HAP-1 (cell line): ENCODE measurements around the gene BCAR3.
A peak's percentile ranks its signal among the peaks of the same experiment; 100 is the strongest.

Experiments used
- DNase-seq, 2 experiments: peaks; one replicate each; pipeline ENCODE4 v3.0.0-alpha.2; 2016 to 2020; ENCODE audit warnings: low spot score in 2 of 2
- H3K27me3 ChIP-seq: fragments of 250-450 bp; sonication (Bioruptor Pico); 2 replicates; pipeline ENCODE4 v1.5.1; 2020; ENCODE audit warnings: low read depth, mild to moderate bottlenecking, moderate library complexity
- H3K36me3 ChIP-seq: fragments of 250-450 bp; sonication (Bioruptor Pico); replicated peaks from 2 replicates; pipeline ENCODE4 v1.5.1; 2020; ENCODE audit warnings: mild to moderate bottlenecking
- H3K4me1 ChIP-seq: fragments of 250-450 bp; sonication (Bioruptor Pico); 2 replicates; pipeline ENCODE4 v1.5.1; 2020; ENCODE audit warnings: mild to moderate bottlenecking
- H3K4me3 ChIP-seq: fragments of 250-450 bp; sonication (Bioruptor Pico); 2 replicates; pipeline ENCODE4 v1.5.1; 2020; ENCODE audit warnings: mild to moderate bottlenecking, moderate library complexity
- H3K9me3 ChIP-seq: fragments of 250-450 bp; sonication (Bioruptor Pico); 2 replicates; pipeline ENCODE4 v1.5.1; 2020; ENCODE audit warnings: mild to moderate bottlenecking, moderate library complexity
- in situ Hi-C: fragments of 300-500 bp; cut with MboI; formaldehyde crosslinking; loops from 3 replicates; pipeline ENCODE4 v1.14.3; 2020; ENCODE audit warnings: low sequenced_read_pairs, inconsistent platforms, mixed read lengths

Gene BCAR3

DNA sequence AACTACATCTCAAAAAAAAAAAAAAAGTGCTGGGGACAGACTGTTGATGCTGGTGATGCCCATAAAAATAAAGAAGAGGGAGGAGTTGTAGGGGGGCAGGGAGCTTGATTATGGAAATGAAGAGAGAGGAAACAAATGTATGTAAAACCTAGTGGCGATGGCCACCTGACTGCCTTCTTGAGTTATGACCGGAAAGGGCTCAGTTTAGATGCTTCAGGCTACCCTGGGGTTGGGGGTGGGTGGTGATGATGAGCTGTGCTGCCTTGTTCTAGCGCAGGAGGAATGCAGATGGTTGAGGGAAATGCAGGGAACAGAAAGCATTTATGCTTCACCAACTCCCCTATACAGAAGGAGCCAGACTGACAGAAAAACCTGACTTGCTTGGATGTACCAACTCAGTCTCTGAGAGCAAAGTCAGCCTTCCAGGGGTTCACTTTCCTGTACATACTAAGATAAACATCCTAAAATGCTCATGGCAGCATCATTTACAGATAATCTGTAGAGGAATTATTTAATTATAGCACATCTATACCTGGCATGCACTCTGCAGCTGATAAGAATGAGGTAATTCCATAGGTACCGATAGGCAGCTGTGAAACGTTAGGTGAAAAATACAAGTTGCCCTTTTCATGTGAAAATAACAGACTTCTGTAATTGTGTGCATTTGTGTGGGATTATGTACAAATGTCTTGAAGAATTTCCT, 8.0 kb upstream of the BCAR3 start:
- H3K36me3 ChIP-seq, result no peaks in the 10 kb centered on the region
- peaks cover 20% of the 10 kb centered on the region for H3K4me1 ChIP-seq
- no peak overlapping the region for H3K4me3 ChIP-seq
- no peaks in the 10 kb centered on the region for H3K9me3 ChIP-seq
- no peak for DNase-seq
- H3K27me3 ChIP-seq, result no peaks in the 10 kb centered on the region
- in situ Hi-C loops, result no loop called here

DNA sequence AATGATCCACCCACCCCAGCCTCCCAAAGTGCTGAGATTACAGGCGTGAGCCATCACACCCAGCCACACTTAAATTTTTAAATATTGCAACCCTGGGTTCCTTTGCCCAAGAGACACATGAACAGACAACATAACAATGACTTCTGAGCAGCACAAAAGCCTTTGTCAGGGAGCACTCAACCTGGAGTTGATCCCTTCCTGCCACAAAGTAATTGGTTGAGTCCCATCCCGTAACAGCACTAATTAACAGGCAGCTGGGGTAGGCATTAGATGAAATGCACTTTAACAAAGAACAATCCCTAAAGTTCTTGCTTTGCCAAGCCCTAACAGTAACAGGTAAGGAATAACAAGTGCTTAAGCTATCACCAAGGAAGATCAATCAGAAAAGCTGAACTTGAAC, 5.9 kb upstream of the BCAR3 start:
- H3K36me3 ChIP-seq, result no peaks in the 10 kb centered on the region
- H3K27me3 ChIP-seq, result peaks cover 2% of the 10 kb centered on the region; the same call in 1 of the 2 replicates
- H3K4me3 ChIP-seq, result no peak overlapping the region
- peaks cover 19% of the 10 kb centered on the region for H3K4me1 ChIP-seq
- in situ Hi-C loops, result no loop called here
- no peaks in the 10 kb centered on the region for H3K9me3 ChIP-seq
- no peak for DNase-seq

DNA sequence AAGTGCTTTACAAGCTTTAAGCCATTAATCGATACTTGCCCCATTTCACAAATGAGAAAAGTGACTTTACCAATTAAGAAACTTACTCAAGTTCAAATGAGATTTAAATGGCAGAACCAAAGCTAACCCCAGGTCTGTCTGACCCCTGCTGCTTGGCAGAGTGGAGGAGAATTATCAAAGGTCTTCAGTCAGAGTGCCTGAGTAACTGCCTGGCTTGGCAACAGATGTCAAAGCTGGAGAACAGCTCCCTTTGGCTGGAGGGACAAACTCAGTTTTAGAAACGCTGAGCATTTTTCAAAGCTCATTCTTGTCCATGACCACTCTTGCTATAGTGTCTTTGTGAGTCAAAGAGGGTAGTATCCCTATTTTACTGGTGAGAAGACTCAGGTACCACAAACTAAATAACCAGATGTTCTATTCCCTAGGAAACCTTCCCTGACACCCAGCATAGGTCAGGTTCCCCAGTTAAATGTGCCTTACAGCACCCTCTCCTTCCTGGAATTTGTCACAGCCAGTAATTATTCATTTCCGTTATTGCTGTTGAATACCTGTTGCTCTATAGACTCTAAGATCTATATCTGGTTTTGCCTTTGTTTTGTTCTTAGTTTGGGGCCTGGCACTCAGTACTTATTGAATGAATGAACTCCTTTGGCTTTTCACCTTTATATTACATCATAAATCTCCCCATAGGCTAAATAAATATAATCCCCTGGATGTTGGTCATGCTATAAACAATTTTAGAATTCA, 5.0 kb upstream of the BCAR3 start:
- no peak for DNase-seq
- Histone ChIP-seq H3K9me3 (no peaks in the 10 kb centered on the region), H3K27me3 (peaks cover 2% of the 10 kb centered on the region; the same call in 1 of the 2 replicates), H3K4me3 (no peak overlapping the region), H3K4me1 (peaks cover 10% of the 10 kb centered on the region), H3K36me3 (no peaks in the 10 kb centered on the region)
- in situ Hi-C loops, result no loop called here

DNA sequence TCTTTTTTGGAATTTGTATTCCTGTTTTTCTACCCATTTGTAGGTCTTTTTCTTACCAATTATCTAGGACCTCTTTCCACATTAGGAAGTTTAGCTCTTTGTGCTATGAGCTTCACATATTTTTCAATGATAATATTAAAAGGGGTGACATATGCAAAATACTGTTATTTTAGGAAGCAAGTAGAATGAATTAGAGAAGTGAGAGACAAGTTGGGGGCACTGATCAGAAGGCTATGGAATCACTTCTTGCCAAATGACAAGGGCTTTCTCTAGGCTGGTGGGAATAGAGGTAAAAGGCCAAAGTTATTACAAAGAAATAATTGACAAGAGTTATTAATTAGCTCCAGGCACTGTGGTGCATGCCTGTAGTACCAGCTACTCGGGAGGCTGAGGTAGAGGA, 4.3 kb upstream of the BCAR3 start:
- no peaks in the 10 kb centered on the region for H3K36me3 ChIP-seq
- H3K9me3 ChIP-seq, result no peaks in the 10 kb centered on the region
- peaks cover 10% of the 10 kb centered on the region for H3K4me1 ChIP-seq
- H3K4me3 ChIP-seq, result no peak overlapping the region
- H3K27me3 ChIP-seq, result peaks cover 2% of the 10 kb centered on the region; the same call in 1 of the 2 replicates
- DNase-seq, result no peak
- in situ Hi-C loops, result no loop called here

DNA sequence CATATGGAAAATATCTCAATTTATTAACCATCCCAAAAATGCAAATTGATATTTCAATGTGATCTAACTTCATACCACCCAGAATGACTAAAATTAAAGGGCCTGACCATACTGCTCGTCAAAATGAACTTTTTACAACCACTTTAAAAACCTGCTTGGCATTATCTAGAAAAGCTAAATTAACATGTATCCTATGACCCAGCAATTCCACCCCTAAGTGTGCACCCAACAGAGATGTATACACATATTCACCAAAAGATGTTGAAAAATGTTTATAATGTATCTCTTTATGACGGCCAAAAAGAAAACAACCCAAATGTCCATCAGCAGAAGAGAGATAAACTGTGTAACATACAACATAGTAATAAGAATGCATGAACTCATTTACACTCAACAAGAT, 1.6 kb upstream of the BCAR3 start:
- no peak for DNase-seq
- Histone ChIP-seq H3K27me3 (peaks cover 2% of the 10 kb centered on the region; the same call in 1 of the 2 replicates), H3K9me3 (no peaks in the 10 kb centered on the region), H3K4me1 (no peaks in the 10 kb centered on the region), H3K4me3 (no peak overlapping the region), H3K36me3 (no peaks in the 10 kb centered on the region)
- in situ Hi-C loops, result no loop called here

DNA sequence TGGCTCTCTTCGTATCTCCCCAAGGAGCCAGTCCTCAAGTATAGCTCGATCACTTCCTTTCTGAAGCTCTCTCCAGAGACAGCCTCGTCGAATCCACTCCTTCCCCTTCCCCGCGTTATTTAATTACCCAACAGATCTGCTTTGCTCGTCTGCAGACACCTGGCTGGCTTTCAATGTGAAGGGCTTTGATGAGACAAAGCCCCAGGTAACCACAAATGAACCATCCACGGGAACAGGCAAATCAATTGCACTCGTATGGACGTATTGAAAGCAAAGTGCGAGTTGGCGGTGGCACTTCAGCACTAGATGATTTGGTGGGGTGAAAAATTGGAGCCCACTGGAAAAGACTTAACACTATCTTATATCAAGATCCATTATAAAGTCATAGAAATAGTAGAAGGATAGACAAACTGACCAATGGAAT, 364 bp upstream of the BCAR3 start:
- in situ Hi-C loops, result no loop called here
- no peaks in the 10 kb centered on the region for H3K36me3 ChIP-seq
- peaks cover 2% of the 10 kb centered on the region; the same call in 1 of the 2 replicates for H3K27me3 ChIP-seq
- H3K4me1 ChIP-seq, result peaks cover 3% of the 10 kb centered on the region
- no peaks in the 10 kb centered on the region for H3K9me3 ChIP-seq
- DNase-seq, result no peak
- peak overlapping the region; percentile 43 for H3K4me3 ChIP-seq

DNA sequence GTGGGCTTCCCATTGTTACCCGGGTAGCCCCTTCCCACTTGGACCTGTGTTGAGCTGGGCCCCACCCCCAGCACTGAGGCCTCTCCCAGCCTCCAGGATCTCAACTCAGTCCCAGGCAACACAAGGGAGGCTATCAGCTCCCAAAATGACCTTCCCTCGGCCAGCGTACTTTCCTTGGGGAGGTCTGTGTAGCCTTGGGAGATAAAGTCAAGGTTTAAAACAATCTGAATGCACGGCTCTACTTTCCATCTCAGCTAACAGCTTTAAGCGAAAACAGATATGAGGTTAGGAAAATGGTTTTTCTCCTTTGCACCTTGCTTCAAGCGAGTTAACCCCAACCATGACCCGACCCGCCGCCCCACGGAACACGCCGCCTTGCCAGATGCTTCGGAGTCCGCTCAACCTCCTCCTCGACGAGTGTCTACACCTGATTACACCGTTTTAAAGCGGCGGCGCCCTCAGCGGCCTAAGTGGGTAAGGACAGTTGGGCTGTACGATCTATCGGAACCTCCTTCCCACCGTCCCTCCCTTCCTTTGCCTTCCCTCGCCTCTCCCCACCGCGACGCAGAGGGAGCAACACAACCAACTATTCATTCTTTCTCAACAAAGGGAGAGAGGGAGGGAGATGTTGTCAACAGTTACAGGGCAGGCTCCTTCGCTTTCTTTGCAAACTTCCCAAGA, 1.1 kb downstream of the BCAR3 start:
- in situ Hi-C loops, result no loop called here
- H3K4me3 ChIP-seq, result peak overlapping the region; percentile 43
- peaks cover 2% of the 10 kb centered on the region; the same call in 1 of the 2 replicates for H3K27me3 ChIP-seq
- DNase-seq, result peak in 1 of 2 experiments; percentile 48
- no peaks in the 10 kb centered on the region for H3K36me3 ChIP-seq
- no peaks in the 10 kb centered on the region for H3K9me3 ChIP-seq
- peaks cover 5% of the 10 kb centered on the region for H3K4me1 ChIP-seq

DNA sequence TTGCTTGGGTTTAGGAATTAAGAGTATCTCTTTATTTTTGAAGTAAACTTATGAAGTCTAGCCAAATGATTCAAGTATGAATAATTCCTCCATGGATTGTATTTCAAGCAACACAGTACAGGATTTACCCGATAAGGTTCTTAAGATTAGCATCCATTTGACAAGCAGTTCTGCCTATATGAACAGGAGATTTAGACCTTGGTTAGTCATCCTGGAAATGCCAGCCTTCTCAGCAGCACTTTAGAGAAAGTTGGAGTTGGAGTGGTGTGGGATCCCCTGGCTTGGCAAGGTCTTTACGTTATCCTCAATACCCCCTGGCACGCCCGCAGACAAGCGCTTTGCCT, 1.6 kb downstream of the BCAR3 start:
- Histone ChIP-seq H3K4me1 (peaks cover 5% of the 10 kb centered on the region), H3K36me3 (no peaks in the 10 kb centered on the region), H3K27me3 (peaks cover 2% of the 10 kb centered on the region; the same call in 1 of the 2 replicates), H3K4me3 (no peak overlapping the region), H3K9me3 (no peaks in the 10 kb centered on the region)
- in situ Hi-C loops, result no loop called here
- DNase-seq, result no peak

DNA sequence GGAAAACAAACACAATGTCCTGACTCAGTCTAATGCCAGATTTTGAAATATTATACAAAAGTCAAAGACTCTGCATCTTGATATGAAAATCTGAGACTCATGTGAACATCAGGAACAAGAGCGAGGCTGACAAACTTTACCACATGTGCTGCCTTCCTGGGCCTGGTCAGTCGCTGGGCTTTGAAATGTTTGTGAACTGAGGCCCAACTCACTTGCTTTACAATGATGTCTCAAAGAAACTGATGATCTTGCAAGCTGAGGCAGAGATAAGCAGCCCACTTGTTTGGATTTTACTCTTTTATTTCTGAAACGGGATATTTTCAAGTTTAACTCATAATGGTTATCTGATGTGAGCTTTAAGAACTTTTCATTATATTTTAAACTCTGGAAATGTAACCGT, 2.1 kb downstream of the BCAR3 start:
- H3K9me3 ChIP-seq, result no peaks in the 10 kb centered on the region
- no peak overlapping the region for H3K4me3 ChIP-seq
- no peak for DNase-seq
- H3K4me1 ChIP-seq, result peaks cover 5% of the 10 kb centered on the region
- in situ Hi-C loops, result no loop called here
- no peaks in the 10 kb centered on the region for H3K36me3 ChIP-seq
- H3K27me3 ChIP-seq, result peaks cover 2% of the 10 kb centered on the region; the same call in 1 of the 2 replicates

DNA sequence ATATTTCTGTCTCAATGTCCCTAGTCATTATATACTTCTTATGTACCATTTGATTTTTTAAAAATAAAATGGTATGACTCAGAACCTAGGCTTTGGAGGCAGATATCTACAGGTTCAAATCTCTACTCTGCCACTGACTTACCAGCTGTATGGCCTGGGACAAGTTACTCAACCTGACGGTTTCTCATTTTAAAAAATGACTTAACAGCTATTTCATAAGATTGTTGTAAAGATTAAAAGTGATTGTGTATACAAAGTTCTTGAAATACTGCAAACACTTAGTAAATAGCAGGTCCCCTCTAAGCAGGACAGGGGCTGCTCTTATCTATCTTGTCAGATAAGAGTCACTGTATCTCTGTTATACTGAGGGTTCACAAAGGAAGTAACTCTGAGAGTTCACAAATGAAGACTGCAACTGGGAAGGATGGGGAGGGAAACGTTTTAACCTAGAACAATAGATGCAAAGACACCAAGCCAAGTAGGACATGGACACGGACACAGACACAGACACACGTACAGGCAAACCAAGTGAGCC, 2.6 kb downstream of the BCAR3 start:
- H3K27me3 ChIP-seq, result peaks cover 2% of the 10 kb centered on the region; the same call in 1 of the 2 replicates
- H3K4me1 ChIP-seq, result peaks cover 5% of the 10 kb centered on the region
- no peak overlapping the region for H3K4me3 ChIP-seq
- H3K36me3 ChIP-seq, result no peaks in the 10 kb centered on the region
- H3K9me3 ChIP-seq, result no peaks in the 10 kb centered on the region
- in situ Hi-C loops, result no loop called here
- DNase-seq, result no peak

DNA sequence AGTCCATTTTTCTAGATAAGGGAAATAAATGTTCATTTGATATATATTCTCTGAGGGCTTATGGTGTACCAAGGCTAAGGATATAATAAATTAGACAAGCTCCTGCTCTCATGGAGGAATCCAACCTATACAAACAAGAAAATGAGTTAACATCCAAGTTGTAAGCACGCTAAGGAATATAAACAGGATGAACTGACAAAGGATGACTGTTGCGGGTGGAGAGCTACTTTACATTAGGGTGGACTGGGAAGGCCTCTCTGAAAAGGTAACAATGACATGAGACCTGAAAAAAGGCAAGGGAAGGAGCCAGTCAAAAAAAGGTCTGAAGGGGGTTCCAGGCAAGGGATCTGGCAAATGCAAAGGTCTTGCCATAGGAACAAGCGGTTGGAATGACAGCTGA, 3.1 kb downstream of the BCAR3 start:
- no peaks in the 10 kb centered on the region for H3K9me3 ChIP-seq
- H3K27me3 ChIP-seq, result peaks cover 2% of the 10 kb centered on the region; the same call in 1 of the 2 replicates
- H3K4me3 ChIP-seq, result no peak overlapping the region
- H3K36me3 ChIP-seq, result no peaks in the 10 kb centered on the region
- DNase-seq, result no peak
- H3K4me1 ChIP-seq, result peaks cover 5% of the 10 kb centered on the region
- in situ Hi-C loops, result no loop called here

DNA sequence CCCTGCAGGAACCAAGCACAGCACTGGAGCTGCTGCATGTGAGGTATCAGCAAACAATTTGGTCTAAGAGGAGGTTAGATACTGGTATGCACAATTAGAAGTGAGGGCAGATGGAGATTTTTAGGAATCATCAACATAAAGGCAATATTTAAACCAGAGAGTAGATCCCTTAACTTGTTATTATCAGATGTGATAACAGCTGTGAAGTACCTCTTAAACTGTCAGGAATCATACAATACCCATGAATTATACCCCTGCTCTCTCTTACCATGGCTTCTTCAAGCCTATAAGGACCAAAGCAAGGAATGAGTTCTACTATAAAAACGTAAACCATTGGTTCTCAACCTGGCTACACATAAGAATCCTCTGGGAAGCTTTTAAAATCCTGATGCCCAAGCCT, 3.9 kb downstream of the BCAR3 start:
- H3K36me3 ChIP-seq, result no peaks in the 10 kb centered on the region
- no peaks in the 10 kb centered on the region for H3K27me3 ChIP-seq
- DNase-seq, result no peak
- in situ Hi-C loops, result no loop called here
- H3K9me3 ChIP-seq, result no peaks in the 10 kb centered on the region
- H3K4me3 ChIP-seq, result no peak overlapping the region
- peaks cover 5% of the 10 kb centered on the region for H3K4me1 ChIP-seq

DNA sequence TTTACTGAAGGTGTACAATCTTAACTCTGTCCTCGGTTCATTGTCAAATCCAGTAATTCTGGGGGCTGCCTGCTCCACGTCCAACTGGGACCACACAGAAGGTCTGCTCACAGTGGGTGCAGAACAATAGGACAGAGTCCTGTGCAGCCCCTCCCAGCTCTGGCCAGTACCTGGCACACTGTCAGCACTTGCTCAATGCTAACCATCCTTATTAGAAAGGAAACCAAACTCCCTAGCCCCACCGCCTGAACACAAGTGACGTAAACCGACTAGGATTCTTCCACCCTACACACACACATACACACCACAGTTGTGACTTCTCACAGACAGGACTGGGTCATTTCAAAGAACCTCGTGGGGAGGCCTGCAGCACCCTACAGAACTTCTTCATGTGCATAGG, 5.2 kb downstream of the BCAR3 start:
- Histone ChIP-seq H3K36me3 (no peaks in the 10 kb centered on the region), H3K4me1 (peaks cover 5% of the 10 kb centered on the region), H3K27me3 (no peaks in the 10 kb centered on the region), H3K9me3 (no peaks in the 10 kb centered on the region), H3K4me3 (no peak overlapping the region)
- no peak for DNase-seq
- in situ Hi-C loops, result no loop called here

DNA sequence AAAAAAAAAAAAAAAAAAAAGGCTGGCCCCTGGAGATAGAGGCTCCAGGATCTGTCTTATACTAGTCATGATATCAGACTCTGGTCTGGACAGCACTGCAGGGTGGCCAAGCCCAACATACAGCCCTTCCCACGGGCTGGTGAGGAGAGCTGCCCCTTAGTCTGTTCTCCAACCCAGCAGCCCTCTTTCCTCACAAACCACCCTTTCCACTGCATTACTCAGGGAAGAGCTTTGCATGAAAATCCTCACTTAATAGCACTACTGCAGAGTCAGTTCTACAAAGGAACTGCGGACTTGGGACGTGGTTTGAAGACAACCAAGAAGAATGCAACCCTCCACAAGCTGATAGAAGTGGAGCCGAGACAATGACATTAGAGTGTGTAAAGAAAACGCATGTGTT, 5.7 kb downstream of the BCAR3 start:
- in situ Hi-C loops, result no loop called here
- Histone ChIP-seq H3K36me3 (no peaks in the 10 kb centered on the region), H3K27me3 (no peaks in the 10 kb centered on the region), H3K4me3 (no peak overlapping the region), H3K9me3 (no peaks in the 10 kb centered on the region), H3K4me1 (peaks cover 5% of the 10 kb centered on the region)
- DNase-seq, result no peak
